ENCODE results near the gene SDK2. TPM values are rescaled to one million over a fixed set of nuclear protein-coding genes. Genes with fewer than 3 reads are reported as not detected.

The SDK2 gene
- total RNA-seq, 1 donor = under 0.01 TPM

DNA sequence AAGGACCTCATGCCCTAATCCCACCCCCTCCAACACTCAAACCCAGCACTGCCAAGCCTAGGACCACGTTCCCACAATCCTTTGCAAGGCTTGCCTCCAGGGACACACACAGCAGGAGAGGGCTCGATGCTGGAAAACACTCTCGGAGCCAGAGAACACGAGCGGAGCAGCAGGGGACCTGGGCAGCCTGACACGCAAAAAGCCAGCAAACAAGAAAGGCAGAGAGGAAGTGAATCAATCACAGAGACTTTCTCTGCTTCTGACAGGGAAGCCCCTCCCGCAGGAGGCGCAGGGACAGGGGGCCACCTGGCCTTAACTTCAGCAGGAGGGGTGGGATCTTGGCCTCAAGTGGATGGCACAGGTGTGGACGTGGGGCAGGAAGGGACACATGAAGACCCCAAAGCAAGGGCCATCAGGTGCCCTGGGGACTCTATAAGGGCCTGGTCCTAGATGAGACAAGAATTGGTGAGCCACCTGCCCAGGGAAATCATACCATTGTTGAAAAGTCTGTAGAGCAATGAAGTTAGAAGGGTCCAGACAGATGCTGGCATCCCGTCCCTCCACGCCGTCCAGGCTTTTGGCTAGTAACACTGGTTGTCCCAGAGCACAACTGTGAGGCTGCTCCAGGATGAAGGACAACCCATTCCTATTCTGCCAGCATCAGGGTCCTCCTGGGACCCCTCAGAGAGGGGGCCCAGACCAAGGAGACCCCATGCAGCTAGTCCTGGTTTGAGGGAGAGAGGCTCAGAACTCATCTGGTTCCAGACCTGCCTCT, 2.2 kb downstream of the SDK2 start:
- no peaks in the 10 kb centered on the region for H3K4me1 ChIP-seq (ENCODE audit: insufficient read depth, low read length)
- TF ChIP-seq CTCF (IDR thresholded peaks at IDR 0.05; ENCODE audit: extremely low read depth, low read depth, low read length) = no peak

GRCh38 chr17:73640691-73641090, 3.6 kb downstream of the SDK2 start:
- TF ChIP-seq CTCF (IDR thresholded peaks at IDR 0.05; ENCODE audit: extremely low read depth, low read depth, low read length) = no peak
- no peaks in the 10 kb centered on the region for H3K79me2 ChIP-seq (ENCODE audit: insufficient read depth, low read length)
- H3K9me3 ChIP-seq (ENCODE audit: low read depth, low read length) = no peaks in the 10 kb centered on the region
- no peaks in the 10 kb centered on the region for H3K4me1 ChIP-seq (ENCODE audit: insufficient read depth, low read length)
- no peaks in the 10 kb centered on the region for H4K20me1 ChIP-seq (ENCODE audit: insufficient read depth, low read length)
- no peak overlapping the region for H3K4me2 ChIP-seq (ENCODE audit: insufficient read depth, low read length)
- H2AFZ ChIP-seq (ENCODE audit: low read length) = no peak overlapping the region
- H3K27ac ChIP-seq (ENCODE audit: low read depth, low read length) = no peak overlapping the region
- no peak for DNase-seq (ENCODE audit: insufficient read length, low spot score, missing footprints)
- H3K36me3 ChIP-seq (ENCODE audit: insufficient read depth, low read length) = no peaks in the 10 kb centered on the region
- no peak overlapping the region for H3K4me3 ChIP-seq (ENCODE audit: insufficient read depth, low read length)
- peaks cover 41% of the 10 kb centered on the region for H3K27me3 ChIP-seq (ENCODE audit: insufficient read depth, low read length)

More for the DNA sequence above, 2.2 kb downstream of the SDK2 start:
- Histone ChIP-seq H4K20me1 (ENCODE audit: insufficient read depth, low read length) (no peaks in the 10 kb centered on the region), H3K27ac (ENCODE audit: low read depth, low read length) (no peak overlapping the region), H3K36me3 (ENCODE audit: insufficient read depth, low read length) (no peaks in the 10 kb centered on the region), H3K79me2 (ENCODE audit: insufficient read depth, low read length) (no peaks in the 10 kb centered on the region), H3K27me3 (ENCODE audit: insufficient read depth, low read length) (peaks cover 53% of the 10 kb centered on the region), H3K4me3 (ENCODE audit: insufficient read depth, low read length) (no peak overlapping the region), H2AFZ (ENCODE audit: low read length) (no peak overlapping the region), H3K4me2 (ENCODE audit: insufficient read depth, low read length) (no peak overlapping the region), H3K9me3 (ENCODE audit: low read depth, low read length) (no peaks in the 10 kb centered on the region)
- no peak for DNase-seq (ENCODE audit: insufficient read length, low spot score, missing footprints)

- no peaks in the 10 kb centered on the region for H3K79me2 ChIP-seq (ENCODE audit: insufficient read depth, low read length)
- peaks cover 37% of the 10 kb centered on the region for H3K27me3 ChIP-seq (ENCODE audit: insufficient read depth, low read length)
Measured at GRCh38 chr17:73639932-73640331, 4.3 kb downstream of the SDK2 start.

More at GRCh38 chr17:73639932-73640331, 4.3 kb downstream of the SDK2 start:
- no peak for DNase-seq (ENCODE audit: insufficient read length, low spot score, missing footprints)
- H3K9me3 ChIP-seq (ENCODE audit: low read depth, low read length) = no peaks in the 10 kb centered on the region
- no peak overlapping the region for H3K4me3 ChIP-seq (ENCODE audit: insufficient read depth, low read length)
- H3K4me1 ChIP-seq (ENCODE audit: insufficient read depth, low read length) = no peaks in the 10 kb centered on the region
- no peak overlapping the region for H3K27ac ChIP-seq (ENCODE audit: low read depth, low read length)
- no peaks in the 10 kb centered on the region for H3K36me3 ChIP-seq (ENCODE audit: insufficient read depth, low read length)
- H3K4me2 ChIP-seq (ENCODE audit: insufficient read depth, low read length) = no peak overlapping the region
- no peak for TF ChIP-seq CTCF (IDR thresholded peaks at IDR 0.05; ENCODE audit: extremely low read depth, low read depth, low read length)
- H4K20me1 ChIP-seq (ENCODE audit: insufficient read depth, low read length) = no peaks in the 10 kb centered on the region
- no peak overlapping the region for H2AFZ ChIP-seq (ENCODE audit: low read length)
